Tibial nerve (tissue), 4 donors: ENCODE results near the gene TMEM259.

ENCODE experiments used
- EP300 ChIP-seq, 2 donors: sonication (generic); formaldehyde crosslinking; IDR thresholded peaks; one replicate each; pipeline ENCODE4 v1.6.1; 2017; ENCODE audit warnings: antibody characterized with exemption in 2 of 2, mild to moderate bottlenecking in 1 of 2
- TF ChIP-seq, protein P1 (sequence below), 5 experiments: fragments of 200-600 bp in 3 of 5; fragments of 450-650 bp in 2 of 5; sonication (generic) in 3 of 5; IDR thresholded peaks; one replicate each; pipeline ENCODE4 v1.5.1; 2016 to 2019; ENCODE audit warnings: antibody characterized with exemption in 5 of 5, mild to moderate bottlenecking in 3 of 5, moderate library complexity in 2 of 5

DNA sequence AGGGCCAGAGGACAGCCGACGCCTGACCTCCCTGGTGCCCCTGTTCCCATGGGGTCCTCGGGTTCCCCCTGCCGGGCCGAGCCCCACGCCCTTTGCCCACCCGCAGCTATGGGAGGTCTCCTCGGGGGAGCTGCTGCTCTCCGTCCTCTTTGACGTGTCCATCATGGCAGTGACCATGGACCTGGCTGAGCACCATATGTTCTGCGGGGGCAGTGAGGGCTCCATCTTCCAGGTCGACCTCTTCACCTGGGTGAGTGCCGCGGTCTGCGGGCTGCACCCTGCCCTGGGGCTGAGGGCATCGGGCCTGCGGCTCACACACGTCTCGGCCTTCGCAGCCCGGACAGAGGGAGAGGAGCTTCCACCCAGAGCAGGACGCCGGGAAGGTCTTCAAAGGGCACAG lies 30.2 kb downstream of the TMEM259 start:
- TF ChIP-seq, protein P1, sequence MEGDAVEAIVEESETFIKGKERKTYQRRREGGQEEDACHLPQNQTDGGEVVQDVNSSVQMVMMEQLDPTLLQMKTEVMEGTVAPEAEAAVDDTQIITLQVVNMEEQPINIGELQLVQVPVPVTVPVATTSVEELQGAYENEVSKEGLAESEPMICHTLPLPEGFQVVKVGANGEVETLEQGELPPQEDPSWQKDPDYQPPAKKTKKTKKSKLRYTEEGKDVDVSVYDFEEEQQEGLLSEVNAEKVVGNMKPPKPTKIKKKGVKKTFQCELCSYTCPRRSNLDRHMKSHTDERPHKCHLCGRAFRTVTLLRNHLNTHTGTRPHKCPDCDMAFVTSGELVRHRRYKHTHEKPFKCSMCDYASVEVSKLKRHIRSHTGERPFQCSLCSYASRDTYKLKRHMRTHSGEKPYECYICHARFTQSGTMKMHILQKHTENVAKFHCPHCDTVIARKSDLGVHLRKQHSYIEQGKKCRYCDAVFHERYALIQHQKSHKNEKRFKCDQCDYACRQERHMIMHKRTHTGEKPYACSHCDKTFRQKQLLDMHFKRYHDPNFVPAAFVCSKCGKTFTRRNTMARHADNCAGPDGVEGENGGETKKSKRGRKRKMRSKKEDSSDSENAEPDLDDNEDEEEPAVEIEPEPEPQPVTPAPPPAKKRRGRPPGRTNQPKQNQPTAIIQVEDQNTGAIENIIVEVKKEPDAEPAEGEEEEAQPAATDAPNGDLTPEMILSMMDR (IDR thresholded peaks at IDR 0.05) = no peak
- TF ChIP-seq EP300 (IDR thresholded peaks at IDR 0.05) = no peak
